T follicular helper cell (primary cell): ENCODE results near the gene SND1.

ENCODE experiments used
- DNase-seq: peaks from one replicate; pipeline ENCODE4 v3.0.0-alpha.2; 2020; ENCODE audit warnings: low read depth

The SND1 gene

DNA sequence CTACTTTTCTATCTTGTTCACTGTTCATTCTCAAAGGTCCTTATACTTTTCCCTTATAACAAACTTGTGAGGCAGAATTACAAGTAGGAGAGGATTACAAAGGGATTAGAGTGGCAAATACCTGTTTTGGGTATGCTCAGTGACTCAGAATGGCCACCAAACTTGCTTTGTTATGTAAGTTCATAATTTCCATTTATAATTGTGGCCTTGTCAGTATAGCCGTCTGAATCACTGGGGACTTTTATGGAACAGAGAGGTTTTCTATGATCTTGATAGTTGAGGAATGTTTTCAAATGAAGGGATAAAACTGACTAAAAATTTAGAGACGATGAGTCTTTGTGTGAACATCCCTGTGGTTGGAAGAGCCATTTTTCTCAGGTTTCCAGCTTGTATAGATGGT, 116.2 kb downstream of the SND1 start:
- no peak for DNase-seq

DNA sequence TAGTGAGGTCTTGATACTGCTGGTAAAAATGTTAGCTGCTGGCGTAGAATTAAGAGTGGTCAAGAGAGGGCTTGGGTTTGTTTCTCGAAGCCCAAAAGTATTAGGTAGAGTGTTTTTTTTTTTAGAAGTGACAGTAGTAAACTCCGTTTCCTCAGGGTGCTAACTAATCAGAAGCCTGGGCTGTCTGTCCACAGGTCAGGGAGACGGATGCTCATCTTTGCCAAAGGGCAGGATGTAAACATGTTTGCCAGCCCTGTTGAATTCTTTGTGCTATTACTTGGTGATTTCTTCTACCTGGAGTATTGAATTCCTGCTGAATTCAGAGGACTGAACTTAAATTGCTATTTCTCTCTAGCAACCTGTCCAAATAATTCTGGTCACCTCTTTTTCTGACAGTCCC, 117.1 kb downstream of the SND1 start:
- DNase-seq = no peak

DNA sequence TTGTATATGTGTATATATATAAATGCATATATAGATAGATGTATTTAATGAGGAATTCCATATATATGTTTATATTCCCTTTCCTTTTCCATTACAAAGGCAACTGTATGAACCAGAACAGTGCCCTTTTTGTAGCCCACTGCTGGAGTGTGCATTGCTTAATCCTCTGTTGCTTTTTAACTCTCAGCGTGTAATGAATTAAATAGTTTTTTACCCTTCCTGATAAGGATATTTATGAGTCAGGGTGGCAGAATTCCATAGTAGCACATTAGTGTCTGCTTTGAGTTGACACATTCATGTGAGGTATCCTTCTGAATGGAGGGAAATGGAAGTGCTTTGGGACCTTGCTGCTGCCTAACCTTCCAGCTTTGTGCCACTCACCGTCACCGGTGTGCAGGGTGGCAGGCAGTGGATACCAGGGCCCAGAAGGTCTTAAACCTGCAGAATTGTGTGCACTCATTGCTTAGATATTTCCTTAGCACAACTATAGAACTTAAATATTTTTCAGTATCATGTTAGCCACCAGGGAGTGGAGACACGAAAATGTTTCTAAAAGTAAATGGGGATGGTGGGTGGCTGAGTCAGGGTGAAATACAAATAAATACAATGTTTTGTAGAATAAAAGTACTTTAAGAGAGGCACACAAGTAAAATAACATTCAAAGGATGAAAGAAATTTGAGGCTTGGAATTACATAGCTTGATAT, 117.9 kb downstream of the SND1 start:
- DNase-seq = no peak

DNA sequence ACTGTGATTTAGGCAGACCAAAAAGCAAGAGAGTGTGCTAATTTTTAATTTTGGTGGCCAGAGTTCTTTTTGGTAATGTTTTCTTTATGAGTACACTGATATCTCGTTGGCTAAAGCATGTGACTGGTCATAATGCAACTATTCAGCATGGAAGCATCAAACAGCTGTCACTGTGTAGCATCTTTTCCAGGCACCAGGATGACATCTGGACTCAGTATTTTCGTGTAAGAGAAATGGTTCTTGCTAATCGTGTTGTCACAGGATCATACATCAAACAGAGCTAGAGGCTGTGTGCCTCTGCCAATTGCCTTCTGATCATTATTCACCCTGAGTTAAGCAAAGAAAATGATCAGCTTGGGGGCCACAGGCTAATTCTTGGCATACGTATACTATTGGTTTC, 118.9 kb downstream of the SND1 start:
- DNase-seq = no peak

DNA sequence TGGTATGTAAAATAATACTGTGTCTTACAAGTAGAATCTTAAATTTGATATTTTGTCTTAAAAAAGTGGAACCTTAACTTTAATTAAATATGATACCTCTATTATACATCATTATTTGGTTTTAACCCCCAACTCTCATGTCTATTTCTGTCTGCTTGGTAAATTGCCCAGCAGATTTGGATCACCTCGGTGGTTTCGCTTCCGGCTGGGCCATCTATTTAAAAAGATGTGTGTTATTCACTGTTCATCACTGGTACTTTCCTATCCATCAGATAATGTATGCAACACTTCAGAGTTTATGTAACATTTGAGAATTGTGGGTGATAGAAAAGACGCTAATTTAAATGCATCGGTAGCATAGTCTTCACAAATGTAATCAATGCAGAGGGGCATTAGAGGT, 119.7 kb downstream of the SND1 start:
- no peak for DNase-seq

GRCh38 chr7:127776776-127777386, 124.9 kb downstream of the SND1 start:
- DNase-seq = no peak

DNA sequence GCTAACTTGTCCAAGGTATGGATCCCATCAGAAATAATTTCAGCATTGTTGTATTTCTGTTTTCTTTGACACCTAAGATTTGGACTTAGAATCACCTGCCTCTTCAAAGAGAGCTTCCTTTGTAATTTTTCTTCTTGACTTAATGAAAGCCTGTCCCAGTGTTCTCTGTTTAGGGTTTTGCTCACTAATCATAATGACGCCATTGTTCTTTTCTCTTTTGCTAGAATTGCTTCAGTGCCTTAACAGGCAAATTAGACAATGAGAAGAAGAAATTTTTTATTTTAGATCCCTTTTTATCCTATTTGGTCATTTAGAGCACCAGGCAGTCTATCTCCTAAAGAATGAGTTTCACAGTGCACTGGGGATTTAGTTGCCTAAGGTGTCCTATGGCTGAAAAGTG, 128.5 kb downstream of the SND1 start:
- no peak for DNase-seq

- no peak for DNase-seq
These were observed 129.1 kb downstream of the SND1 start for GRCh38 chr7:127781081-127781480.

- no peak for DNase-seq
These were observed 130.1 kb downstream of the SND1 start for GRCh38 chr7:127782075-127782474.

DNA sequence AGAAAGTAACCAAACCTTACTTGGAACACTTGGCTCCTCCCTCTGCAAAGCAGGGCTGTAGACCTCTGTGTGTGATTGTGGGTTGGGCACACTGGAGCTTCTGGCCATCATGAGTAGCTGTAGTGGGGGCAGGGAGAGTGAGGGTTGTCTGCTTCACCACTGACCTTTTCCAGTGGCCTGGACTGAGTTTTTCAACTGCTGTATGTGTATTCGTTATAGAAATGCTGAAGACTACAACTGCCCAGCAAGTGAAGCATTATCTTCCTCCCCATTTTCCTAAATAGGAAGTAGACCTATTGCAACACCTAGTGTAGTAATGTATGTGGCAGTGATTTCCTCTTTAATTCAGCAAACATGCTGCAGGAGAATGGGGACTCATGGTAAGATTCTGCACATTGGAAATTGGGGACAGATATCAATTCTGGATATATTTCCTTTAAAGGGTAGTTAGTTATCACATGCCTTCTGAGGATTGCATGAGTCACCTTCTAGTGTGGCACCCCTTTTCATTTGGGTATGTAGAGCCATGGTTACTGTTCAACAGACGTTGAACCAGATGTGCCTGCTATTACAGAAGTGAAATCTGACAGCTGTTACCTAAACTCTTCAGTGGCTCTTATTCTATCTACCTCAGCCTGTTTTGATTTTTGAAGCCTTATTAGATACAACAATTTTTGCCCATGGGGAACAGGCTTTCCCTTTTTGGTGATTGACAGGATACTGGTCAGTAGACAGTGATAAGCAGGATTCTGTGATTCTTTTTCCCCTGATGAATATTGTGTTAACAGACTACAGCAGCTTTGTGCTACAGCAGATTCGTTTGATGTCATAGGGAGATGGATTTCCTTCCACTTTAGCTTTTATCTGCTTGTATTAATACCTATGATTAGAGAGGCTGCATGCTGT, 130.9 kb downstream of the SND1 start:
- no peak for DNase-seq

DNA sequence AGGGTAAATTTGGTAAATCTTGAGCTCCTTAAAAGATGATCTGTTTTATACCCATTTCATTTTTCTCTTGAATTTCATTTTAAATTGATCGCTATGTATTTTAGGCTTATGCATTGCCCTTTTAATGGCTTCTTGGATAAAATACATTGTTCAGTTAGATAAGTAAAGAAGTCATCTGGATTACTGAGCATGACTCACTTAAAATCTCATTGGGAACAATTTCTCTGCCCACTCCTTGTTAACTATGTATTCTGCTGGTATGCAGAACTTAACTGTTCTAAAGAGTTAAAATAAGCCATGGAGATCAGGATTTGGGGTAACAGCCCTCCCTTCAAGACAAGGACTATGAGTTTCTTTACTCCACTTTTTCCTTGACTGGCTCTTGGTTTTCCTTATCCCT, 134.2 kb downstream of the SND1 start:
- DNase-seq = no peak

DNA sequence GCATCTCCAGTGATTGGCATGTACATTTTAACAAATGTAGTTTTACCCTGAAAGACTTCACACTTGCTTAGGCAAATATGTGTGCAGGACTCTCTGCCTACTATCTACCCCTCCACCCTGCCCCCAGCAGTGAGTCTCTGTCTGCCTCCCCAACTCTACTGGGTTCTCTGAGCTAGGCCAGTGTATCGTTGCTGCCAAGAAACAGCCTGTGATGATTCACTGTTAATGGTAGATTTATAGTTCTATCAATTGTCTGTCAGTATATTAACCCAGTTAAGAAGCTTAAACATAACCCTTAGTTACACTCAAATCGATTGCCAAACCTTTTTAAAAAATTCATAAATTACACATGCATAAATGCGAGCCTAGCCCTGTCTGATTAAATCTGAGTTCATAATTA, 137.0 kb downstream of the SND1 start:
- DNase-seq = no peak

DNA sequence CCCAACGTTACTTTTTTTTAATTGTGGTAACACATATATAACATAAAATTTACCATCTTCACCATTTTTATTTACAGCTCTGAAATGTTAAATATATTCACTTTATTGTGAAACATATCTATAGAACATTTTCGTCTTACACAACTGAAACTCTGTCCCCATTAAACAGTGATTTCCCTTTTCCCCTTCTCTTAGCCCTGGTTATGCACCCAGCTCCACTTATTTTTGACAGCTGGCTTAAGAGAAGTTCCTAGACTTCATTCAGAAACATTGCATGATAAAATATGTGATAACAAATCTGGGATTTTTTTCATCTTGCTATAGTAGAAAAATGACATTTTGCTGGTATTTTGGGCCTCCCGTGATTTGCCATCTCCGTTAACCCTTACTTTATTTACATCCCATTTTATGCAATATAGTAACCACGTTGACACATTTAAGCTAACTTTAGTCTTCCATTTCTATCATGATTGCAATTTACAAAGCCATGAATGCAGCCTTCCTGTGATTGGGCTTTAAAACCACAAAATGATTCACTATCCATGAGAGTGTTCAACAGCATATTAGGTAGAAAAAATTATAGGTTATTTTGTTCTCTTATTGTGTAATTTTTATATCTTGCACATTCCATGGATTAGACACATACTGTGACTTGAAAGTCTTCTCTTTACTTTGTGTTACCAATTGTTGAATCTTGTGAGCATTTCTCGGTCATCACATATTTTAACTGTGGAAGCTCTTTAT, 139.6 kb downstream of the SND1 start:
- no peak for DNase-seq

GRCh38 chr7:127792528-127793342, 140.7 kb downstream of the SND1 start:
- DNase-seq = no peak

DNA sequence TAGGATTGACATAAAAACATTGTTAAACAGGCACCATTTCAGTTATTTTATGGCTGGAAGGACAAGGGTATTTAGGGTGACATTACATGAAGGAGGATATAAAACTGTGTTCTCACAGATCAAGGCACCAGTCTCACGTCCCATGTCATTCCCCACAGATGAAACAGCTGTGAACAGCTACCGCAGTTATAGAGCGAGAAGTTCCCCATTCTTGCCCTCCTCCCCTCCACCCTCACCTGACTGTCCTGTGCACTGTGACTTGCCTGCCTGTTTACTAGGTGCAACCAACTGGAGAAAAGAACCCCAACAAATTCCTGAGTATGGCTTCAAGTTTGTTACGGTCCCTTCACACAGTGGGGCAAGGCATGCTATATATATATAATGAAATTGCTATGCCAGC, 141.6 kb downstream of the SND1 start:
- DNase-seq = no peak

GRCh38 chr7:127794136-127794535, 142.1 kb downstream of the SND1 start:
- no peak for DNase-seq

GRCh38 chr7:127794551-127794950, 142.6 kb downstream of the SND1 start:
- DNase-seq = no peak

- DNase-seq = no peak
These were observed 146.0 kb downstream of the SND1 start for GRCh38 chr7:127798023-127798422.

DNA sequence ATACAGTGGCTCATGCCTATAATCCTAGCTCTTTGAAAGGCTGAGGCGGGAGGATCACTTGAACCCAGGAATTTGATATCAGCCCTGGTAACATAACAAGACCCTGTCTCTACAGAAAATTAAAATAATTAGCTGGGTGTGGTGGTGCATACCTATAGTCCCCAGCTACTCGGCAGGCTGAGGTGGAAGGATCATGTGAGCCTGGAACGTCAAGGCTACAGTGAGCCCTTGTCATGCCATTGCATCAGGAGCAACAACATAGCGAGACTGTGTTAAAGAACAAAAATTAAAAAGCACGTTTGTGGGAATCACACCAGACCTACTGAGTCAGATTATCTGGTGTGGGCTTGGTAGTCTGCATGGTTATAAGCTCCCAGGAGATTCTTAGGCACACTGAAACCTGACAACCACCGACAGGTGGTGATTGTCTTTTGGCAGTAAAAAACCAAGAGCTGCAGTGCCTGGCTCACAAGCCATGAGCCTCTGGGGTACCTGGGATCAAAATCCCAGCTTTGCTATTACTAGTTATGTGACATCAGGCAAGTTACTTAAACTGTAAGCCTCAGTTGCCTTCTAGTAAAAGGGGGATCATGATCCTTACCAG, 146.9 kb downstream of the SND1 start:
- no peak for DNase-seq

- DNase-seq = no peak
These were observed 147.7 kb downstream of the SND1 start for GRCh38 chr7:127799535-127800305.
